Cardiac muscle cell (in vitro differentiated cells and primary cell): ENCODE data around the gene UBE2J2. TPM values are rescaled to one million over a fixed set of nuclear protein-coding genes. Genes with fewer than 3 reads are reported as not detected.
A peak's percentile ranks its signal among the peaks of the same experiment; 100 is the strongest.

Experiments
- DNase-seq, 2 donors: peaks; one replicate each; pipeline versions ENCODE4 v3.0.0 to v3.0.0-alpha.2; 2010 to 2017; ENCODE audit warnings: low read depth in 1 of 2, low spot score in 1 of 2
- H3K27ac ChIP-seq: fragments of 200-600 bp; sonication (generic); 2 replicates; pipeline ENCODE4 v1.5.1; 2016
- H3K27me3 ChIP-seq: fragments of 200-600 bp; sonication (generic); 2 replicates; pipeline ENCODE4 v1.6.0; 2016; ENCODE audit warnings: control low read depth
- H3K36me3 ChIP-seq: fragments of 200-600 bp; sonication (generic); 2 replicates; pipeline ENCODE4 v1.5.1; 2016; ENCODE audit warnings: control low read depth
- H3K4me1 ChIP-seq: fragments of 200-600 bp; sonication (generic); 2 replicates; pipeline ENCODE4 v1.8.1; 2017; ENCODE audit warnings: low read depth, mild to moderate bottlenecking, mixed run types
- H3K4me3 ChIP-seq: fragments of 200-600 bp; sonication (generic); 2 replicates; pipeline ENCODE4 v1.5.1; 2016; ENCODE audit warnings: mild to moderate bottlenecking
- H3K9me3 ChIP-seq: fragments of 200-600 bp; sonication (generic); 2 replicates; pipeline ENCODE4 v1.5.1; 2017; ENCODE audit warnings: low read depth, mild to moderate bottlenecking, control low read depth
- polyA plus RNA-seq: library from polyadenylated mRNA; unstranded; fragments of >200 nt; fragmentation: Nextera tagmentation; extraction: Ambion mirVana; gene quantifications from 2 replicates; pipeline ENCODE4 v1.2.1, GENCODE V29; 2016
- total RNA-seq: library from RNA; depleted of rRNA; stranded (reverse); fragments of >200 nt; gene quantifications from 2 replicates; pipeline ENCODE4 v1.2.3, GENCODE V29; 2016
- TF ChIP-seq, protein P1 (sequence below): IDR thresholded peaks from 2 replicates; pipeline ENCODE4 v1.5.1; 2012; ENCODE audit warnings: low read depth, mild to moderate bottlenecking, low read length

Gene UBE2J2
- total and polyA plus RNA-seq, 2 experiments from 2014 or later = 64.2 to 87.3 TPM

DNA sequence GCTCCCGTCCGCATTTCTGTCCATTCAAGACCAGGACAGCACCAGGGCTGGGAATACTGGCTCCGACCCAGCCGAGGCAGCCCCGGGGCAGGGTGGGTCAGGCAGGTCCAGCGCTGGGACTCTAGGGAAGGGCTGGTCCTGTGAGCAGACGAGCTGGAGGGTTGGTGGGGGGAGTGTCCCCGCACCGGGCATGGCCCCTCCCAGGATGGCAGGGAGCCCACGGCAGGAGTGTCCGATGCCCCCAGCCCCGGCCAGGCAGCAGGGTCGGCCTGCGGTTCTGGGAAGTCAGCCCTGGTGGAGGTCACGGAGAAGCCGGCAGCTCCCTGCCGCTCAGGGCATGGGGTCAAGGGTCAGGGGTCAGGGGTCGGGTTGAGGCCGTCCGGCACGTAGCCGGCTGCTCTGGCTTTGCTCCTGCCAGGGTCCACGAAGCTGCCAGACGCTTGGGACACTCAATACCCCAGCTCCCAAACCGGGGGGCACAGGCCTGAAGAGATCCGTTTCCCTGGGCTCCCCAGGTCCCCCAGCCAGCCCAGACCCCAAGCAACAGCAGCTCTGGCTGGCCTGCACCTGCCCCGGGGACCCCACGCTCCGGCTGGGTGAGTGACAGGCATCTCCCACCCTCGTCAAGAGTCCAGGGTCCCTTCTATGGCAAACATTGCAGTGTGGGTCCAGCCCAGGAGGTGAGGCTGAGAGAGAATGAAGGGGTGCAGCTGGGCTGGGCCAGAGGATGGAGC lies 33.9 kb downstream of the UBE2J2 start:
- DNase-seq = no peak

DNA sequence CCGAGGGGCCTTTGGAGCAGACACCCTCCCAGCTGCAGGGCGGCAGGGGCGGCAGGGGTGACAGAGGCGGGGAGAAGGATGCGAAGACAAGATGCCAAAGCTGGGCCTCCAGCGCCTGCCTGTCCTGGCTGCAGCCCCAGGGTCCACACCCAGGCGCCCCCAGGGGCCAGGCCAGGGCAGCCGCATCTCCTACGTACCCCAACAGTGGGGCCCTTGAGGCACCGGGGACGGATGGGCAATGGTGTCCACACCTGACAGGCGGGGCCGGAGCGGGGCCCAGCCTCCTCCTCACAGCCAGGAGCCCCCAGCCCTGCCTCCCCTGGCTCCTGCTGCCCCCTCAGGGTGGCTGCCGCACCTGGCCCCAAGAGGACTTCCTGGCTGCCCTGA lies 34.4 kb downstream of the UBE2J2 start:
- Histone ChIP-seq H3K27ac (no peak overlapping the region), H3K27me3 (no peaks in the 10 kb centered on the region), H3K4me3 (no peak overlapping the region), H3K9me3 (no peaks in the 10 kb centered on the region), H3K36me3 (no peaks in the 10 kb centered on the region), H3K4me1 (peaks cover 5% of the 10 kb centered on the region)
- TF ChIP-seq, protein P1, sequence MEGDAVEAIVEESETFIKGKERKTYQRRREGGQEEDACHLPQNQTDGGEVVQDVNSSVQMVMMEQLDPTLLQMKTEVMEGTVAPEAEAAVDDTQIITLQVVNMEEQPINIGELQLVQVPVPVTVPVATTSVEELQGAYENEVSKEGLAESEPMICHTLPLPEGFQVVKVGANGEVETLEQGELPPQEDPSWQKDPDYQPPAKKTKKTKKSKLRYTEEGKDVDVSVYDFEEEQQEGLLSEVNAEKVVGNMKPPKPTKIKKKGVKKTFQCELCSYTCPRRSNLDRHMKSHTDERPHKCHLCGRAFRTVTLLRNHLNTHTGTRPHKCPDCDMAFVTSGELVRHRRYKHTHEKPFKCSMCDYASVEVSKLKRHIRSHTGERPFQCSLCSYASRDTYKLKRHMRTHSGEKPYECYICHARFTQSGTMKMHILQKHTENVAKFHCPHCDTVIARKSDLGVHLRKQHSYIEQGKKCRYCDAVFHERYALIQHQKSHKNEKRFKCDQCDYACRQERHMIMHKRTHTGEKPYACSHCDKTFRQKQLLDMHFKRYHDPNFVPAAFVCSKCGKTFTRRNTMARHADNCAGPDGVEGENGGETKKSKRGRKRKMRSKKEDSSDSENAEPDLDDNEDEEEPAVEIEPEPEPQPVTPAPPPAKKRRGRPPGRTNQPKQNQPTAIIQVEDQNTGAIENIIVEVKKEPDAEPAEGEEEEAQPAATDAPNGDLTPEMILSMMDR = no peak
- no peak for DNase-seq

More for the DNA sequence above, 33.9 kb downstream of the UBE2J2 start:
- H3K27ac ChIP-seq = no peak overlapping the region
- TF ChIP-seq, protein P1 = no peak
- H3K36me3 ChIP-seq = no peaks in the 10 kb centered on the region
- H3K27me3 ChIP-seq = no peaks in the 10 kb centered on the region
- no peaks in the 10 kb centered on the region for H3K9me3 ChIP-seq
- peaks cover 5% of the 10 kb centered on the region for H3K4me1 ChIP-seq
- H3K4me3 ChIP-seq = no peak overlapping the region

DNA sequence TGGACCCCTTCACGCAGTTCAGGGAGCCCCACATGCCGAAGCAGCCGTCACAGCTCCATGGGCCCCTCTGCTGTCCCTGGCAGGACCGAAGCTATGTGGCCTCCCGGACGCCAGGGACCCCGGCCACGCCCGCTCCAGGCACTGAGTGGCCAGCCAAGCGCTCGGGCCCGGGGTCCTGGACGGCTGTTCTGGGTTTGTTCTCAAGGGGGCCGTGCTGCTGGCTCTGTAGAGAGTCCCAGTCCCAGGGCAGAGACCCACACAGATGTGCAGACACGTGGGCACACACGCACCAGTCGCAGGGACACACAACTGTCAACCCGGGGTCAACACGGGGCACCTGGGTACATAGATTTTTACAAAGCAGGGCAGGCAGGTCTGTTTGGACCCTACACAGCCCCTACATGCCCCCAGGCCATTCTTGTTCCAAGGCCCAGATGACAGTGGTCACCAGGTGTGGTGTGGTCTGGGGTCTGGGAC lies 34.9 kb downstream of the UBE2J2 start:
- Histone ChIP-seq H3K4me1 (peaks cover 5% of the 10 kb centered on the region), H3K9me3 (no peaks in the 10 kb centered on the region), H3K27ac (no peak overlapping the region), H3K4me3 (no peak overlapping the region), H3K36me3 (no peaks in the 10 kb centered on the region), H3K27me3 (no peaks in the 10 kb centered on the region)
- DNase-seq = no peak
- TF ChIP-seq, protein P1 = no peak

DNA sequence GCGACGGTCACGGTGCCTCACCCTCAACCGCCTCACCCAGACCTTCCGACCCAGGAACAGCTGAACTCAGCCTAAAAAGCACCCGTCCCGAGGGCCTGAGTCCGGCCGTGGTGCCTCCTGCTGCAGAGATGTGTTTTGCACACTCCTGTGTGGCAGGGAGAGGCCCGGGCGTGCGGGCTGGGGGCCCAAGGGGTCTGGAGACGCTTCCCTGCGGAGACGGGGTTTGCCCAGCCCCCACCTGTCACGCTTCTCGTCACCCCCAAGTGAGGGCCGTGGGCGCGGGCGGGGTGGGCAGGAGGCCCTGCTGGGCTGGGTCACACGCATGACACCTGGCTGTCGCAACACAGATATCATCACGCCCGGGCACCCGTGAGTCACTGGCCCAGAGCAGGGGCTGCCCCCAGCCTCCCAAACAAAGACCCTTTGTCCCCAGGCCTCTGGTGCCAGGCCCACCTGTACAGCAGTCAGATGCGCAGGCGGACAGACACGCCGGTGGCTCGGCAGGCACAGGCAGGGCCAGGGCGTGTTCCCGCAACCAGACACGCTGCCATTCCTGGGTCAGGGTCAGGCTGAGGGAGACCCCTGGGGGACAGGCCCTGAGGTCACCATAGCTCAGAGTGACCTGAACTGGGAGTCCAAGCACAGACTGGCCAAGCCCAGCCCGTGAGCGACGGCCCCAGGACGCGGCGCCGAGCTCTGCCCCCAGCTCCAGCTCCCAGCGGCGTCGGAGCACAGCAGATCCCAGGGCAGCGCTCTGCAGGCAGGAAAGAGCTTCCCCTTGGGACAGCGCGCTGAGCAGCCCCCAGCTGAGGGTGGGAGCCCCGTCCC lies 35.6 kb downstream of the UBE2J2 start:
- Histone ChIP-seq H3K27me3 (no peaks in the 10 kb centered on the region), H3K4me3 (no peak overlapping the region), H3K9me3 (no peaks in the 10 kb centered on the region), H3K27ac (no peak overlapping the region), H3K36me3 (no peaks in the 10 kb centered on the region), H3K4me1 (peaks cover 5% of the 10 kb centered on the region)
- TF ChIP-seq, protein P1 = no peak
- no peak for DNase-seq

DNA sequence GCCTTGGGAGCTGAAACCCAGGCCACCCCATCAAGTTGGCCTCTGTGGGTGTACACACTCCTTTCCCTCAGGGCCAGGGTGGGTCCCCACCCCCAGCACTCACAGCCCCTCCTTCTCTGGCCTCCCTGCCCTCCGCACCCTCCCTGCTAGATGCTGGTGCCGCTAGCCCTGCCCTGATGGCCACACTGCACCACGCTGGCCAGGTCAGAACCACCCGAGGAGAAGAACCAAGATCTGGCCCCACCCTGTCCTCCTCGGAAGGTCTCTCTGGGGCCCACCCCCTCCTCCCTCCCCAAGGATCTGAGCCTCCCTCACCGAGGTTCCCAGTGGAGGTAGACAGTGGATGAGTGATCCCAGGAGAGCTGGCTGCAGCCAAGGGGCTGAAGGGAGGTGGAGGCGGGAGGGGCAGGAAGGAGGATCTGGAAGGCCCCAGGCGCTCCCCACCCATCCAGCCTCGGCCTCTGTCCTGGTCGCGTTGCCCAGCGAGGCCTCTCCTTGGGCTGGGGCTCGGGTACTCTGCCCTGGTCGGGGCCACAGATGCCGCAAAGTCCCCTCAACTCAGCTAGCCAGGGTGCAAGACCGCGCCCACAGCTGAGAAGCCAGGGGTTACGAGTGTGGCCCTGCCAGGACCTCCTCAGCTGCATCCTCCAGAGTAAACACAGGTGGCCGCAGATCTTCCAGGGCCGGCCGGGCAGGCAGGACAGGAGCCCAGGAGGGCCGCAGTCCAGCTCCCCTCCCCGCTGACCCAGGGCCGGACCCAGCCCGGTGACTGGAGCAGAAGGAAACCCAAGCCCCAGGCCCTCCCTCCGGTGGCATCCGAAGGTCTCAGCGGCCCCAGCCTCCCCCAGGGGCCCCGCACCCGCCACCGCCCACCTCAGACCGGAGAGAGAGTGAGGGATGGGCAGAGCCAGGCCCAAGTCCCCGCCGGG lies 36.4 kb downstream of the UBE2J2 start:
- no peak for DNase-seq
- Histone ChIP-seq H3K4me3 (no peak overlapping the region), H3K9me3 (no peaks in the 10 kb centered on the region), H3K27ac (peak overlapping the region; percentile 52), H3K27me3 (no peaks in the 10 kb centered on the region), H3K36me3 (no peaks in the 10 kb centered on the region), H3K4me1 (peaks cover 5% of the 10 kb centered on the region)
- TF ChIP-seq, protein P1 = no peak
